HG03108 (cell line): Measurements from ENCODE around the gene FAM167B.

Experiments
- ATAC-seq: cut with Tn5 transposase; IDR thresholded peaks from one replicate; pipeline ENCODE4 v1.9.1; 2021; ENCODE audit warnings: moderate library complexity; ENCODE audit not compliant: unreplicated experiment

The FAM167B gene

GRCh38 chr1:32246888-32247273 lies at the start of gene FAM167B:
FAM167B (plus strand) TSS chr1:32247222; CDS start chr1:32247422, 200 bp downstream.
- ATAC-seq, result no peak

- ATAC-seq, result no peak
Measured at GRCh38 chr1:32197837-32198236, 49.2 kb upstream of the FAM167B start.

GRCh38 chr1:32198237-32199042 lies 48.6 kb upstream of the FAM167B start:
- ATAC-seq, result no peak

DNA sequence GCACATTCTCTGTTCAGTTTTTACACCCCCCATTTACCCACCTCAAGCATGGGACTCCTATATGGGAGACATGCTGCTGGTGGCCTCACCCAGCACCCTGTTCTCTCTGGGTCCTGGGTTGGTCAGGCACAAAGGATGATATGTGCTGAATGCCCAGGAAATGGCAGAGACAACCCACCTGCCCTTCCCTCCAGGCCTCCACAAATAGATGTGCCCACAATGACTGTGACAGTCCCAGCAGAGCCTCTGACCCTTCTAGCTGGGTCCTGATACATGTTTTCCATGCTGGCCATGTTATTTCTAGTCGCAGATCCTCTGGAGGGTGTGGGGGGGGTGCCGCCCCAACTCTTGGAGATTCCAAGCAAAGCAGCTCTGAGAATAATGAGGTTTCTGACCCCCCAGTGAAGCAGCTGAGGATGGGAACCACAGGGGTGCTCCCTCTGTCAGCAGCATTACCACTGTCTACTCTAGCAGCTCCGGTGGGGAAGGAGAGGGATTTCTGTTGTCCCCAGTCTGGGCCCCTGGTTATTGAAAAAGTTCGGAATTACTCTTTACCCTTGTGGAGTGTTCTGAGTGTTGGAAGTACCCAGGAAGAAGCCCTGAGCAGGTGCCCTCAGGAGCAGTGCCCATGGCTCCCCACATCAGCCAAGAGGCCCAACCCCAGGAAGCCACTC lies 47.8 kb upstream of the FAM167B start:
- no peak for ATAC-seq

DNA sequence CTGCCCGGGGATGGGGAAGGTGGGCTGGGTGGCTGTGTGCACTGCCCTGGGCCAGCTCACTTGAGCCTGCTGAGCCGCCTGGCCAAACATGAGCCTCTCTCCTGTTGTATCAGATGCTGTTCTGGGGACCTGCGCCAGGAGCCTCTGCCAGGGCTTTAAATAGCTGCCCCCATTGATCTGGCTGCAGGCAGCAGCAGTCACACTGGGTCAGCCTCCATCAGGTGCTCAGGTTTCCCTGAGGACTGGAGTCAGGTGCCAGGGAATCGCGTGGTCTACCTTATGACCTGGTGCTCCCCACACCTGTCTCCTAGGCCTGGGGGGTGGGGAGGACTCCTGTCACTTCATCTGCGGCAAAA lies 47.3 kb upstream of the FAM167B start:
- no peak for ATAC-seq

- ATAC-seq, result no peak
Measured at GRCh38 chr1:32200226-32201010, 46.6 kb upstream of the FAM167B start, which contains the start of gene CCDC28B. CCDC28B (plus strand) TSS chr1:32200595; CDS start chr1:32201936, 1,341 bp downstream.

DNA sequence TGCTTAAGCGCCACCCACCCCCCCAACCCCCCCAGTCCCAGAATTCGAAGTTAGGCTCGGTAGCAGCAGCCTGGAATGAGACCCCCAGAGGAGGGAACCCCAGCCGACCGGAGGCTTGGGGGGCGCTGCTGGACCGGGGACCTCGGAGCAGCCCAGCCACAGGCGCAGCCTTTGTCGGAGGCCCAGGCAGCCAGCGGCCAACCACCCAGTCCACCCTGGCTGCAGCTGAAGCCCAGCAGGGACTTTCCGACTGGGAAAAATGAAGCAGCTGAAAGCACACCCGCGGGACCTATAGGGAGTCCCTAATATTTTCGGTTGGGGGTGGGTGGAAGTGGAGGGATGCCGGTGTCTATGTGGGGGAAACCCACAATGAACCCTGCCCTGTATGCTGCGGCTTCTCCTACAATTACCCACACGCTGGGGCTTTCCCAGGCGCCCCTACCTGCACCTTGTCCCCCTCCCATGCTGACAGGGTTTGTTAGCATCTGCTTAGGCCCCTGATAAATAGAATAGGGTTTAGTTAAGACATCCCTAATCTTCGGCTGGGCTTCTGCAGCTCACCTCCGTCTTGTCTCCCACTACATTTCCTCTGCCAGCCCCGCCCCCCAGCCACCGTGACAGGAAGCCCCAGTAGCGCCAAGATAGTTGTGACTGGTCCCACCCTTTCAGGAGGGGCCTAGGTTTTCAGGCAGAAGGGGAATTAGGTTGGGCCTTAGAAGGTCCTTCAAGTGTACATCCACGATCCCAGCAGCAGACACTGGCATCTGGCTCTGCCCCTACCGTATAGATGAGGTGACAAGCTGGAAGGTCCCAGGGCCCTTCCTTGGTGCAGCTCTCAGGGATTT lies 45.8 kb upstream of the FAM167B start:
- peak; percentile 38 for ATAC-seq

DNA sequence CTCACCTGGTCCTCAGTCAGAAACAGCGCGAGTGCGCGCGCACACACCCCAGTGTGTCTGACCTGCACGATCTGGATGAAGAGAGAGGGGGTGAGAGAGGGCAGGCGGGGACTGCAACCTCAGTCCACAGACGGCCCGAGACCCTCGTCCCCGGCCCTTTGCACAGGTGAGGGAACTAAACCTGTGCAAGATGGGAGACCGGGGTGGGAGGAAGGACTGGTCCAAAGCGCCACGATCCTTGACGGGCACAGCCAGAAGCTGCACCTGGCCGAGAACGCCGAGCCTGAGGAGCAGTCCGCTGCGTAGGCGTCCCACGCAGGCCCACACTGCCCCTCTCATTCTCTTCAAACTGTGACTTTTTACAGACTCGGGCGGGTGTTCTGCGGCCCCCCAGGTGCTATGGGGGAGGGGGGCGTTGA lies 42.1 kb upstream of the FAM167B start:
- ATAC-seq, result no peak

- ATAC-seq, result peak; percentile 39
Measured at GRCh38 chr1:32205401-32206370, 41.3 kb upstream of the FAM167B start, which contains the start of gene IQCC. IQCC (plus strand) TSS chr1:32205671; CDS start chr1:32205682, 11 bp downstream.

- ATAC-seq, result no peak
Measured at GRCh38 chr1:32208469-32208868, 38.6 kb upstream of the FAM167B start.

DNA sequence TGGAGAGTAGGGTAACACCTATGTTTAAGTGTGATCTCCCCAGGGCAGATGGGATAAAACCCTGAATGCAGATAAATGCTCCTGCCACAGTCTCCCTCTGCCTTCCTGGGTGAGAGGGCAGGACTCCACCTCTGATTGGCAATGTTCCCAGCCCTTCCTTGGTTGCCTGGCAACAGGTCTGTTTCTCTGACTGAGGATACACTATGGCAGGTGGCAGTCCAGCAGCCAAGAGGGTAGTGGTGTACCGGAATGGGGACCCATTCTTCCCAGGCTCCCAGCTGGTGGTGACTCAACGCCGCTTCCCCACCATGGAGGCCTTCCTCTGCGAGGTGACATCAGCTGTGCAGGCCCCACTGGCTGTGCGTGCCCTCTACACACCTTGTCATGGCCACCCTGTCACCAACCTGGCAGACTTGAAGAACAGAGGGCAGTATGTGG lies 38.1 kb upstream of the FAM167B start, which contains the start of gene DCDC2B:
DCDC2B (plus strand) TSS at position 199 of the 438 bp plus-strand sequence; CDS start at position 204, 5 bp downstream.
- ATAC-seq, result no peak

DNA sequence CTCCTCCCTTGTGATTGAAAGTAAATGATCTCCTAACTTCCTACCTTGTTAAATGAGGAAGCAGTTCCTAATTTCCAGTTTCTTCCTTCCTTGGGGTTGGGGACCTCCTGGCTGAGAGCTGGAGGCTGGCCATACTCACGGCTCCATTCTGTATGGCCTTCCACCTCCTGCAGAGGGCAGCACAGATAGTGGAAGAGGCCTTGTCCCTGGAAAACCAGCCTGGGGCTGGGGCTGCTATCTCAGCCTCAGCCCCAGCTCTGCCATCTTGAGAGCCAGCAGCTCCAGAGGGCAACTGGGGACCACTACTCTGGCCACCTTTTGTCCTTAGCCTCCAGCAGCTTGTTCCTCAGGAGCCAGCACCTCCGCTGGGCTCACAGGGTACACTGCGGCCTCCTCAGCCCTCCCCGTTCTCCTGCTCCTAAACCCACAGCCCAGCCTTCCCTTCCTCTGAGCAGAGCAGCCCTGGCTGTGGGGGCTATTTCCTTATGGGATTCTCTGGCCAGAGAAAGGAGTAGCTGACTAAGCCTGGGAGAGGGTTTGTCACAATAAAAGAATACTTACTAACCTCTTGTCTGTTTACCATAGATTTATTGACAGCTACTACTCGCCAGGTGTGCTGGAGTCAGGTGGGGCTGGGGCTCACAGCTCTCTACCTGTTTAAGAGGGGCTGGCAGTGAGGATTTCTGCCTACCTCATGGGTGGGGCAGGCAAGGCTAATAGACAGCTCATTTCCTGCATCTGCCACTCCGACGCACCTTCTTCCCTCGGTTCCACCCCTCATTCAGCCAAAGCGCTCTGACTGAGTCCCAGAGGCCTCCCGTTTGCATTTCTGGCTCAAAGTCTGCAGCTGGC lies 31.2 kb upstream of the FAM167B start:
- ATAC-seq, result no peak

GRCh38 chr1:32216566-32216965 lies 30.5 kb upstream of the FAM167B start:
- no peak for ATAC-seq

DNA sequence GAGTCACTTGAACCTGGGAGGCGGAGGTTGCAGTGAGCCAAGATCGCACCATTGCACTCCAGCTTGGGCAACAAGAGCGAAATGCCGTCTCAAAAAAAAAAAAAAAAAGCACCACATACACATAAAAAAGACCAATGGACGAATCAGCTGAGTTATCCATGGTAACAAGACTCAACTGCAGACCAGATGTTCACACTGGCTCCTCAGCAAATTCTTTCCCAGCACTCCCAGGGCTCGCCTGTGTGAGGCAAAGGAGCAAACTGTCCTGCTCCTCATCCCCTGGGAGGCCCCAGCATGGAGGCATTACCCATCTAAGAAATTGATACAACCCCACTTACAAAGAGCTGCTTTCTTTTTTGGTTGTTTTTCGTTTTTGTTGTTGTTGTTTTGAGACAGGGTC lies 28.0 kb upstream of the FAM167B start:
- no peak for ATAC-seq

- no peak for ATAC-seq
Measured at GRCh38 chr1:32220746-32221580, 26.1 kb upstream of the FAM167B start.

DNA sequence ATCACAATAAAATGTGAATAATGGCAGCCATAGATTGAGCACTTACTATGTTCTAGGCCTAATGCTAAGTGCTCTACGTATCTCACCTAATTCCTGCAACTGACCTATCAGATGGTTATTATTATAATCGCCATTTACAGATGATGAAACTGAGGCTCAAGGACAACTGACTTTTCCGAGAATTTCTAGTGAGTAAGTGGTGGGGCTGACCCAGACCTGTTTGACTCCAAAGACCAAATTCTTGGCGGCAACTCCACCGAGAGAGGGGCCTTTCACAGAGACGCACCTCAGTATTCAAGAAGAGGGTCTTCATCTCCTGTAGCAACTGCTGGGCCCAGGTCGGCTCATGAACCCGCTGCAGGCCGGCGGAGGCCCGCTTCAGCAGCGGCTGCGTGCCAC lies 25.4 kb upstream of the FAM167B start:
- ATAC-seq, result no peak

DNA sequence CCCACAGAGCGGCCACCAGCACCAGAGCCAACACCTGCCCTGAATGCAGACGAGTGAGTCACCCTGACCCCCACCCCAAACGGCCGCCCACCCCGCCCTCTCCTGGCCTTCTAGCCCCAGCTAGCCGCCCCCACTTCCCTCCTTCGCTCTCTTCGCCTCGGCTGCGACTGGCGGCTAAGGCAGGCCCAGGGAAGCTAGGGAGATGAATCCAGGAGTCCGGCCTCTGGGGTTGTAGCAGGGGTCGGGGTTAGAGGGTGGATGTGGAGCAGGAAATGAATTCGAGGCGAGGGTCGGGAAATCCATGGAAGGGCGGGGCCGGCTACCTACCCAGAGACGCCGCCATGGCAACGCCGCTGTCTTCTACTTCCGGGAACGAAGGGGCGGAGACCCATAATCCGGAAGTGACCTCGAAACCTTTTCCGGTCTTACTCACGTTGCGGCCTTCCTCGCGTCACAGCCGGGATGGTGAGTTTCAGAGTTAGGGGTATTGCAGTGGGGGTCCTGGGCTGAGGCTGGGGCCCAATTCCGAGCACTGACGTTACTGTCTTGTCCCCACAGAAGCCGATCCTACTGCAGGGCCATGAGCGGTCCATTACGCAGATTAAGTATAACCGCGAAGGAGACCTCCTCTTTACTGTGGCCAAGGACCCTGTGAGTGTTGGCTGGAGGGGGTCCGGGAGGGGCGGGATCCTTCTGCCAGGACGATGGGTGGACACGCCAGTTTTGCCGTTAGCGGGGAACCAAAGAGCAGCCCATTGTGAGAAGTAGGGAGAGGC lies 24.9 kb upstream of the FAM167B start, which contains the start of the genes EIF3I and TMEM234:
EIF3I (plus strand) TSS at position 428 of the 776 bp plus-strand sequence; CDS start at position 463, 35 bp downstream.
TMEM234 (minus strand) TSS at position 374 of the 776 bp plus-strand sequence; CDS start at position 343, 31 bp downstream.
- peak; percentile 88 for ATAC-seq
